Measurements from ENCODE around the gene PLCXD3.

DNA sequence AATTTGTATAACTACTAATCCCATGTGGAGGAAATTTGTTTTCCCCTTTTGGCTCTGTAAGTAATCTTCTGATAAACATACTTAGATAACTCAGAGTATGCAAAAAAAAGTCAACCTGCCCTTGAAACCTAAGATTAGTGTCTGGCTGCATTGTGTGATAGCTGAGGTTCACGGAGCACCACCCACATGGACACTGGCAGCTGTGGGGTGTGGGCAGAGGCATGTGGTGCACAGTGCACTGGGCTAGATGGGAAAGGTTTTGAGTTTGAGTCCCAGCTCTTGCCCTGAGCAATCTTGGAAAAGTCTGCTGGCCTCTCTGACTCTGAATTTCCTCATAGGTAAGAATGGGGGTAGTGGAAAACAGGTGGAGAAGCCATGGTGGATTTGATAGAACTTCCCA lies 75.1 kb downstream of the PLCXD3 start:
- TF ChIP-seq, protein P1, sequence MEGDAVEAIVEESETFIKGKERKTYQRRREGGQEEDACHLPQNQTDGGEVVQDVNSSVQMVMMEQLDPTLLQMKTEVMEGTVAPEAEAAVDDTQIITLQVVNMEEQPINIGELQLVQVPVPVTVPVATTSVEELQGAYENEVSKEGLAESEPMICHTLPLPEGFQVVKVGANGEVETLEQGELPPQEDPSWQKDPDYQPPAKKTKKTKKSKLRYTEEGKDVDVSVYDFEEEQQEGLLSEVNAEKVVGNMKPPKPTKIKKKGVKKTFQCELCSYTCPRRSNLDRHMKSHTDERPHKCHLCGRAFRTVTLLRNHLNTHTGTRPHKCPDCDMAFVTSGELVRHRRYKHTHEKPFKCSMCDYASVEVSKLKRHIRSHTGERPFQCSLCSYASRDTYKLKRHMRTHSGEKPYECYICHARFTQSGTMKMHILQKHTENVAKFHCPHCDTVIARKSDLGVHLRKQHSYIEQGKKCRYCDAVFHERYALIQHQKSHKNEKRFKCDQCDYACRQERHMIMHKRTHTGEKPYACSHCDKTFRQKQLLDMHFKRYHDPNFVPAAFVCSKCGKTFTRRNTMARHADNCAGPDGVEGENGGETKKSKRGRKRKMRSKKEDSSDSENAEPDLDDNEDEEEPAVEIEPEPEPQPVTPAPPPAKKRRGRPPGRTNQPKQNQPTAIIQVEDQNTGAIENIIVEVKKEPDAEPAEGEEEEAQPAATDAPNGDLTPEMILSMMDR (IDR thresholded peaks at IDR 0.05): no peak
- TF ChIP-seq SIN3A (IDR thresholded peaks at IDR 0.05; ENCODE audit: borderline replicate concordance, insufficient read depth, low read depth, low read length): no peak

Measured in Panc1 (cell line).